NCI-H1105 treated with DMSO at 0.1 percent for 48 hours (cell line): ENCODE data around the gene USP13.

Experiments used
- DNase-seq: peaks from one replicate; lab custom pipeline; 2025; lab: John Stamatoyannopoulos, UW

Gene USP13

DNA sequence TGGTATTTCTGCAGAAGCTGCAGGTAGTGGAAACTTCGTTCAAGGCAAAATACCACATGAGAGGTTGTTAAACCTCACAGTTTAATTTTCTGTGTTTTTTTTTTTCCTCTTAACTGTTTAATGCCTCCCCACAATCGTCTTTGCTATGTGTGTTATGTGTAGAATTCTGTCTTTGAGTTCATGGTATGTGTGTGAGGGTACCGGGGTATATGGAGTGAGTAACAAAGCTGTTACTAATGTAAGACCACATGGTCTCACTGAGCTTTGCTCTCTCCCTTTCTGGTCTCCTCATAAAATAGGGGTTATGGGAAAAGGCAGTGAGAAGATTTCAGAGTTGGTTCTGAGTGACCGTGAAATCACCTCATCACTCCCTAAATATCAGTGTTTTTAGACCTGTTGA lies 143.6 kb downstream of the USP13 start:
- DNase-seq: no peak

DNA sequence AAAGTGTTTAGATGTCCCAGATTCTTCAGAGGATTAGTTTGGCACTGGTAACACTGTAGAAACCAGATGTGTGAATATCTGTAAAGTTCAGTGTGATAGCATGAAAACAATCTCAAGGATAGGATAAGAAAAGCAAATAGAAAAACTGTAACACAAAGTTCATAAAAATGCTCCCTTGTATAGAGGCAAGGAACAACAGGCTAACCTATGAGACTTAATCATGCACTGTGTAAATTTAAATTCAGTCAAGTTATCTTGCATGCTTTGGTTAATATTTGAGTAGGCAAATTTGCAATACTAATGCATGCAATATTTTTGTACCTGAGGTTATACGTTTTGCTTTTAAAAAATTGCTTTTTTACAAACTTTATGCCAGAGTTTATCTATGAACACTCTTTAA lies 144.4 kb downstream of the USP13 start:
- DNase-seq: no peak

DNA sequence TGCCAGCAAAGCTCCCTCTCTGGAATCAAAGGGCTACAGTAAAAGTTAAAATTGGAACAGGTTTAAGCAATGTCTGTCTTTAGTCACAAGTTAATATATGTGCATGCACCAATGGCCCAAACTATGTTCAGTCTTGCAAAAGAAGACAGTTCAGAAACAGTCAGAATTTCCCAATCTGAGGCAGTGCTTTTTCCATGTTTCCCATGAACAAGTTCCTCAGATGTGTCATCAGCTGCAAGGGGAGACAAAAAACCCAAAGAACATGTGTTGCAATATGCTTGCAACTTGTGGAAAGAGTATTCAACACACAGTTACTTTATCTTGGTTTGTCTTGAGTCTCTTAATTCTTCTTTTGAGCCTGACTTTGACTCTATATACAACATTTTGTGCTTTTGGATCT lies 148.4 kb downstream of the USP13 start:
- no peak for DNase-seq

DNA sequence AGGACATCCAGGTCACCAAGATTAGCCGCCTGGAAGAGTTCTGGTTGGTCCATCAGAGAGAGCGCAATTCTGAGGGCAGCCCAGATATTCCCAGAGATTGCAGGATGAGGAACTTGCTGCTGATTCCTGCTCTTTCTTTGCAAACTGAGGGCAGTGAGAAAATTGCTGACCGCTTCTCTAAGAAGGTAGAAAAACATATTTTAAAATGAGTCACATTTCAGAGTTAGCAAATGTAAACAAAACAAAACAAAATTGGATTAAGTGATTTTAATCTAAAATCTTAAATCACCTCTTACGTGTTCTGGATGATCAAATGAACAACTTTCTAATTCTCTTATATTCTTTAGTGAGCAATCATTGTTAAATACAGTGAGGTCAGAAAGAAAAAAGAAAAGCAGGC lies 149.0 kb downstream of the USP13 start:
- DNase-seq: no peak

DNA sequence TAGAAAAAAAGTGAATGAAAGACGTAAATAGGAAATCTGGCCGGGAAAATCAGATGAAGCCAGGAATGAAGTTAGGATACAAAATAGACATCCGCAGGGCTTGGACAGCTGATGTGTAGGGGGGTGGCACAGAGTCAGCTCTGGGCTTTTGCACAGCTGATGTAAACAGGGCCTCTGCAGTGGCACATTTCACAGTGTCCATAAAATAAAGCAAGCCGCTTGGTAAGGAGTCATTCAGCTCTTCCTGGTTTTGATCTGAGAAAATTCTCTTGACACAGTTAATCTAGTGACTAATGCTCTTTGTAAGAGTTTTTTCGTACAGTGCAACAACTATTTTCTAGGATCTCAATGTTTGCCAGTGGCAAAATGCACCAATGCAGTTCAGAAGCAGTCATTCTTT lies 153.3 kb downstream of the USP13 start:
- no peak for DNase-seq

DNA sequence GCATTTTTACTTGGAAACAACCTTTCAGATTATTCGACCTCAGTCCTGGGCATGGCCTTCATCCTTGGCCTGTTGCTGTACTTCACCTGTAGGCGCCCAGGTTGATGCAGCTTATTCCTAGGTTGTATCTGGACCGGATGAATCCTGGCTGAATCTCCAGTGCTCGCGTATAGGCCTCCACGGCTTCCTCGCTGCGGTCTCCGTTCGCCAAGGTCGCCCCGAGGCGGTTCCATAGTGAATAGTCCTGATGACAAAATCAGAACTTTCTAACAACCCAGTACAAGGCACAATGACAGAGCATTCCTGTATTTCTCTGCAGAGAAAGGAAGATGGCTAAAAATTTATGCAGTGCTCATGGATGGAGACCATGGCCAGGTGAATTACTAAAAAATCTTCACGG lies 154.7 kb downstream of the USP13 start:
- no peak for DNase-seq

DNA sequence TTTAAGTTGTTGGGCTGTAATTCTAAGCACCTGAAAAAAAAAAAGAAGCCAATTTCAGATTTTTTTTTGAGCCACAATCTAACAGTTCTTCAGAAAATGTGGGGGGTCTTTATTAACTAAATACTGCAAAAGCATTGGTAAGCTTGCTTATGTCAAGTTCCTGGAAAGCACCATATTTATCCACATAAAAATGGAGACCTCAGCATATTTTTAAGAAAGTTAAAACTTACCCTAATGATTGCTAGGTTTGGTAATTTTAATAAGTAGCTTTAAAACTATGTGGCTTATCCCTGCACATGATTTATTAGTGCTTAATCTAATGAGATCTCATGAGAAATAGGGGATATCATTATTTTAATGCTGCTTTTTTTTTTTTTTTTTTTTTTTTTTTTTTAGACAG lies 156.8 kb downstream of the USP13 start:
- DNase-seq: no peak

DNA sequence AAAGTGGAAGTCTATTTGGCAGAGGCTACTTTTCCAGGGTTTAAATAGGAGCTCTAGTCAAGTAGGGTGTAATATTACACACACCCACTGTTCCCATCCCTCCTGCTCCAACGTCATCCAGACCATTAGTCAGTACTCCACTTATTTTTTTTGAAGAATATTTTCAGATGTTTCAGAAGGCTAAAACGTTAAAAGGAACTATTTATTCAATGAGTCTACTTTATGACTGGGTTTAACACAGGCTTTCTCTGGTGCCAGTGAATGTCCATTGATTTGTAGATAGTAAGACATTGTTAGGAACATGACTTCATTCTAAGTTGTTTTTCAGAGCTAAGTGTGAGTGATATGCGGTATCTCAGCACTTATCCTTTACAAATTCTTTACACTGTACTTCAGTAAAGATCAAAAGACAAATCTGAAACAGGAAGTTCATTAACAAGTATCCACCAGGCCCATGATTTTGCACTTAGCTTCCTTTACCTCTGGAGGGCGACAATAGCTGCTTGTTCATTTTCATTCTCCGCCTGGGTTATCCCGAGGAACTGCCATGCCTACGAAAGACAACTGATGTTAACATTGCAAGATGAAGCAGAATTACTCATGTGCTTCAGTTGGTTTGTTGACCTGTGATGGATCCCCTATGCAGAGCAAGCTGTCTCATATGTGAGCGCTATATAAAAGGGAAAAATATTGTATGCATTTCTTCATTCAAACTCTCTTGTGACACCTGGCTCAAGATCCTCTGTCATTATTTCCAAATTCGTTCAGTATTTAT lies 158.7 kb downstream of the USP13 start:
- peak; percentile 60 for DNase-seq

DNA sequence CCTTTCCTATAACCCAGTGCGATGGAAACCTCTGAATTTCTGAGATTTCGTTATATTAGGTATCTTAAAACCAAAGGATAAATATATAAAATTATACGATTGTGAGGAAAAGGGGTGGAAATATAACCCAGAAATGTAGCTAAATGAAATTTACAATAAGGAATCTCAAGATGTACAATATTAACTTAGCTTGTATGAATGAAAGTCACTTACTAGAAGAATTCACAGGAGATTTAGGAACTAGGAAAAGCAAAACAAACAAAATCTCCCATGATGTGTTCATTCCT lies 159.2 kb downstream of the USP13 start:
- DNase-seq: no peak

DNA sequence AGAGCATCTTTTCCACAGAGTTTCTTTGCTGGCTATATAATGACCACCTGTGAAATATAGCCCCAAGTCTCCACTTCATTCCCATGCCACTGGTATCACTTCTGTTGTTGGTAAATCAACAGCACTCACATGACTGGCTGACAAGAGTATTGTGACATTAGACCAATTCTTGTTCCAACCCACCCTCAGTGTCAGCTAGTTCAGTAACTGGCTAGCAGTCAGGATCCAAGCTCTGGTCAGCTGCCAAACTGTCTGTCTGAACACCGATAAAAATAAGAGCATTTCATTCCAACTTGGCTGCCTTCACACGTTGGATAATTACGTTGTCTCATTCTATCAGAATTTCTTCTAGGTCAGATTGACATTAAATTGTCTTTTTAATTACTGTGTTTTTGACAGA lies 166.5 kb downstream of the USP13 start:
- no peak for DNase-seq

DNA sequence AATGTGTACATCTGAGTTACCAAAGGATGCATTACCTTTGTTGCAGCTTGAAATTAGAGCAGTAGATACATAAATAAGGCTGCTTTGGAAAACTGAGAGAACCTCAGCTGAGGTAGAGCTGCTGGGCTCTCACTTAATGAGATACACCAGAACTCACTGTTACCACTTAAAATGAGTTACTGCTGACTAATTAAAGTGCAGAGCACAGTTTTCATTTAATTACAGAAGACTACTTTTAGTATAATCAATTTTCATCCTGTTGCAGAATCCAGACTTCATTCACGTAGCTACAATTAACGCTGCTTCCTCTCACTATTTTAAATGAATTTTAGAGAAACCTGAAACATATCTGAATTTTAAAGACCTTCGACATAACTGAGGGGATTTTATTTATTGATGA lies 169.5 kb downstream of the USP13 start:
- no peak for DNase-seq

DNA sequence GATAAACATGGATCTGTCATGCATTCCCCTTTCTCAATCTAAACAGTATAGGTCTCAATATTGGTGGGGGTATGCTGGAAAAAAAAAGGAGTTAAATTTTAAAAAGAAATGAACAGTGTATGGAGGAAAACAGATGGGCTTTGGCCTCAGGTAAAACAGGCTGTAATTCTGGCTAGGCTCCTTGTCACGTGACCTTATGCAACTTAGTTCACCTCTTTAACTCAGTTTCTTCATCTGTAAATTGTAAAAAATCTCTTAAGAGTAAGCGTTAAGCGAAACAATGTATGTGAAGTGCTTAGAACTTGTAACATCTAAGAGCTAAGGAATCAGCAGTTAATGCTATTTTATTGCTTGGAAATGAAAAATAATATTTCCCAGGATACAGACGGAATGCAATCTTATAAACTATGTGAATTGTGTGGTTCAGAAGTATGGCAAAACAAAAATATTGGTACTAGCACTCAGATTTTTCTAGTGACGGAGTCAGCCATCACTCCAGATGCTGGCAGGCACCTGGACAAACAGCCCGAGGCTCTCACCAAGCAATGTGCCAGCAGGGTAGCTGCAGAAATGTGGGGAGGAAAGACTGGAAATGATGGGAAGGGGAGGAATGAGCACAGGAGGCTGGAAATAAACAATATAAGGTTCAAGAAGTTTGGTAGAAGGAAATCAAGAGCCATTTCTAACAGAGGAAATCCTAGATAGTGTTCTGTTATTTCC lies 172.8 kb downstream of the USP13 start:
- no peak for DNase-seq

DNA sequence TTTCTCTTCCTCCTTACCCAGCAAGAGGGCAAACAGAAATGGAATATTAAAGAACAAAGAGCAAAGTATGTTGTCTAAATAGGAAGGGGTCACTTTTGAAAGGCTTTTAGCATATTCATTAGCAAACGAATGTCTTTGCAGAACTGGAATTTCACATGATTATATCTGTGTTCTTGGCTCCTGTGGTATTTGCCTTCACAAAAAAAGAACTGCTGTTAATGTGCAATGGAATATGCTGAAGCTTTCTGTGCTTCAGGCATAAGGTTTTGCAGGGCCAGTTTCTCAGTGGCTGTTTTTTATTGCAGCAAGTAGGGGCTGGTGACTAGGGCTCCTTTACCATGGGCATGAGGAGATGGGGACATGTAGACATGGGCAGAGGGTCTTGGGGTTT lies 173.4 kb downstream of the USP13 start:
- no peak for DNase-seq

DNA sequence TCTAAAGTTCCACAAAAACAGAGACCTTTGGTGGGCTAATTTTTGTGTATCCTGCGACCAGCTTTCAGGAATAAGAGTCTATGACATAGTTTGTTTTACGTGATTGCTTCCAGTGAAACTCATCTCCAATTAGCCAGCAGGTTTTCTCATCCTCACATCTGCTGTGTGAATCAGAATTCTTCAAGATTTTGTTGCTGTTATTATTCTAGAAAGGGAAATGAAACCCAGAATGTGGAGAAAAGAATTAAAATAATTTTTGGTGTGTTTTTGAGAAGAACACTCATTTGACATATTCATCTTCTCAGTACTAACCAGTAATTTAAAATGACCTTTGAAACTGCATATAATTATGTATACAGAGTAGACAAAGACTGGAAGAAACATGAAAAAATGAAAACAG lies 175.9 kb downstream of the USP13 start:
- no peak for DNase-seq

DNA sequence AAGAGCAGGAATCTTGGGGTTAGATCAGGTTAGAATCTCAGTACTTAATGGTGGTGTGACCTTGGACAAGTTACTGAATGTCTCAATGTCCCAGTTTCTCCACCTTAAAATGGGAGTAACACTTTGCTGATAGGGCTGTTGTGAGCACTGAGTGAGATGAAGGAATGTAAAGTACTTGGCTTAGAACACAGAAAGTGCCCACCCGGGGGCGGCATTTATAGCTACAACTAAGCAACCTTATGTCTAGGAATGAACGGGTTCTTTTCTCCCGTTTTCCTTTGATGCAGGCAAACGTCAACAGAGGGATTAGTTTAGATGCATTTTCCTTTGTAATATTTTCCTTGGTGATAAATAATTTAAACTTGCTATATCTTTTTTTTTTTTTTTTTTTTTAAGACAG lies 176.6 kb downstream of the USP13 start:
- no peak for DNase-seq

DNA sequence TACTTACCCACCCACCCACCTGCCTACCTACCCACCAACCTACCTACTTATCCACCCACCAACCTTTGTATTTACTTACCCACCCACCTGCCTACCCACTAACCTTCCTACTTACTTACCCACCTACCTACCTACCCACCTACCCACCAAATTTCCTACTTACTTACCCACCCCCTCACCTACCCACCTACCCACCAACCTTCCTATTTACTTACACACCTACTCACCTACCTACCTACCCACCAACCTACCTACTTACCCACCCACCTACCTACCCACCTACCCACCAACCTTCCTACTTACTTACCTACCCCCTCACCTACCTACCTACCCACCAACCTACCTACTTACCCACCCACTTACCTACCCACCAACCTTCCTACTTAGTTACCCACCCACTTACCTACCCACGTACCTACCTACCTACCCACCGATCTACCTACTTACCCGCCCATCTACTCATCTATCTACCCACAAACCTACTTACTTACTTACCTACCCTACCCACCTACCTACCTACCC lies 179.6 kb downstream of the USP13 start:
- DNase-seq: no peak

DNA sequence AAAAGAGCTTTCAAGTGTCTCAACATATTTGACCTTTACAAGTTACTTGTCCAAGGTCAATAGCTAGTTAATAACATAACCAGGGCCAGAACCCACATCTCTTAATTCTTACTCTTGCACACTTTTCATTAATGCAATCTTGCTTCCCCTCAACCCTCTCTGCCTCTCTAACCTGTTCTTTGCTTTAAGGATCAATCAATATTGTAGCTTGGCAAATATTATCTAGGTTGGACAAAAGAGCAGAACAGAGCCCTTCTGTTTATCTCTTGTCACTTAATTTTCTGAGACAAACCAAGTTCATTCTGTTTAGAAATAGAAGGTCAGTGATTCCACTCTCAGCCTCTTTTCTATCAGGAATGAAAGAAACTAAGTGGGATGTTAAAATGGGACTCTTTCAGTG lies 180.5 kb downstream of the USP13 start:
- no peak for DNase-seq

DNA sequence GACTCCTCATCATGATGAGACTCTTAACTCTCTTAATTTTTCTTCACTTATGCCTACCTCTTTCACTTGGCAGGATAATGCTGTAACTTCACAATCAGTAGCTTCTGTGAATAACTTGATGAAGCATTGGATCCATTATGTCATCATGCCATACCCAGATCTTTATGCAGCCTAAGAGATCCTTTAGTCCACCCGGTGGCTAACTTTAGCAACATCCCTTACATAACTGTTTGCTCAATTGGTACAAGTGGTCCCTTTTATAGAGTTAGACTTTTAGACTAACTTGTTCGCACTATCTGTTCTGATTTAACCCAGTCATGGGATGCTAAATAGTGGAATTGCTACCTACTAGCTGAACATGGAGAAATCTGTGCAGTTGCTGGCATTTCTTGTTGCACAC lies 184.5 kb downstream of the USP13 start:
- DNase-seq: no peak
